GM19467 (cell line): Measurements from ENCODE around the gene BMP8A.
"Not testable (repeated sequence)": the region's sequence is repeated elsewhere in the genome, so short reads cannot be mapped to it uniquely, and the experiment has no call there.

ENCODE experiments used
- ATAC-seq: cut with Tn5 transposase; IDR thresholded peaks from one replicate; pipeline ENCODE4 v1.9.1; 2021; ENCODE audit warnings: mild to moderate bottlenecking, moderate library complexity; ENCODE audit not compliant: unreplicated experiment

BMP8A gene

GRCh38 chr1:39491146-39491921 lies at the start of gene BMP8A:
BMP8A (plus strand) TSS chr1:39491636; CDS start chr1:39491992, 356 bp downstream.
- ATAC-seq = peak; percentile 73

- ATAC-seq = no peak
These were observed 49.6 kb upstream of the BMP8A start for GRCh38 chr1:39441797-39442196.

GRCh38 chr1:39445573-39445972 lies 45.9 kb upstream of the BMP8A start:
- ATAC-seq = no peak

GRCh38 chr1:39446986-39447567 lies 44.4 kb upstream of the BMP8A start:
- no peak for ATAC-seq

- ATAC-seq = not testable (repeated sequence)
These were observed 41.4 kb upstream of the BMP8A start for GRCh38 chr1:39450041-39450440.

- no peak for ATAC-seq
These were observed 40.4 kb upstream of the BMP8A start for GRCh38 chr1:39450956-39451606.

GRCh38 chr1:39452081-39452480 lies 39.4 kb upstream of the BMP8A start:
- ATAC-seq = no peak

- ATAC-seq = no peak
These were observed 38.9 kb upstream of the BMP8A start for GRCh38 chr1:39452540-39452939.

- no peak for ATAC-seq
These were observed 37.8 kb upstream of the BMP8A start for GRCh38 chr1:39453603-39454002.

- no peak for ATAC-seq
These were observed 32.4 kb upstream of the BMP8A start for GRCh38 chr1:39458991-39459390.

- no peak for ATAC-seq
These were observed 29.4 kb upstream of the BMP8A start for GRCh38 chr1:39462074-39462473.

- no peak for ATAC-seq
These were observed 24.9 kb upstream of the BMP8A start for GRCh38 chr1:39466413-39467107.

- not testable (repeated sequence) for ATAC-seq
These were observed 24.2 kb upstream of the BMP8A start for GRCh38 chr1:39467108-39467720.

GRCh38 chr1:39469150-39469549 lies 22.3 kb upstream of the BMP8A start:
- no peak for ATAC-seq

- no peak for ATAC-seq
These were observed 21.4 kb upstream of the BMP8A start for GRCh38 chr1:39470040-39470439.

GRCh38 chr1:39472826-39473225 lies 18.6 kb upstream of the BMP8A start:
- no peak for ATAC-seq

- no peak for ATAC-seq
These were observed 18.1 kb upstream of the BMP8A start for GRCh38 chr1:39473324-39473723.

- ATAC-seq = no peak
These were observed 16.6 kb upstream of the BMP8A start for GRCh38 chr1:39474810-39475209.

GRCh38 chr1:39475551-39475950 lies 15.9 kb upstream of the BMP8A start:
- ATAC-seq = not testable (repeated sequence)

GRCh38 chr1:39478126-39478915 lies 13.1 kb upstream of the BMP8A start:
- ATAC-seq = no peak
